Stimulated activated naive CD8-positive, alpha-beta T cell treated with anti-CD3 and anti-CD28 coated beads, Interleukin-15, amount 100 ng/mL, for 72 hours (primary cell): ENCODE results near the gene CUX1.
"Not testable (repeated sequence)": the region's sequence is repeated elsewhere in the genome, so short reads cannot be mapped to it uniquely, and the experiment has no call there.

Experiments
- ATAC-seq: fragments of 150-1000 bp; cut with Tn5 transposase; 2 replicates; pipeline ENCODE4 v1.10.0; 2021; ENCODE audit warnings: mild to moderate bottlenecking, moderate library complexity
- DNase-seq, 2 donors: peaks; one replicate each; pipeline ENCODE4 v3.0.0; 2021 to 2022
- H3K27ac Mint-ChIP-seq, 2 donors: one replicate each; pipeline ENCODE4 v1.8.0; 2022; ENCODE audit warnings: mild to moderate bottlenecking in 2 of 2, mixed read lengths in 2 of 2, moderate library complexity in 2 of 2
- H3K27me3 Mint-ChIP-seq: one replicate; pipeline ENCODE4 v1.8.0; 2022; ENCODE audit warnings: mixed read lengths
- H3K4me1 Mint-ChIP-seq: one replicate; pipeline ENCODE4 v1.8.0; 2022; ENCODE audit warnings: mild to moderate bottlenecking, mixed read lengths
- H3K4me3 Mint-ChIP-seq, 2 donors: one replicate each; pipeline ENCODE4 v1.8.0; 2022; ENCODE audit warnings: mild to moderate bottlenecking in 2 of 2, mixed read lengths in 2 of 2, moderate library complexity in 1 of 2
- H3K9me3 Mint-ChIP-seq, 2 donors: one replicate each; pipeline ENCODE4 v1.8.0; 2022; ENCODE audit warnings: mixed read lengths in 2 of 2

CUX1 gene

DNA sequence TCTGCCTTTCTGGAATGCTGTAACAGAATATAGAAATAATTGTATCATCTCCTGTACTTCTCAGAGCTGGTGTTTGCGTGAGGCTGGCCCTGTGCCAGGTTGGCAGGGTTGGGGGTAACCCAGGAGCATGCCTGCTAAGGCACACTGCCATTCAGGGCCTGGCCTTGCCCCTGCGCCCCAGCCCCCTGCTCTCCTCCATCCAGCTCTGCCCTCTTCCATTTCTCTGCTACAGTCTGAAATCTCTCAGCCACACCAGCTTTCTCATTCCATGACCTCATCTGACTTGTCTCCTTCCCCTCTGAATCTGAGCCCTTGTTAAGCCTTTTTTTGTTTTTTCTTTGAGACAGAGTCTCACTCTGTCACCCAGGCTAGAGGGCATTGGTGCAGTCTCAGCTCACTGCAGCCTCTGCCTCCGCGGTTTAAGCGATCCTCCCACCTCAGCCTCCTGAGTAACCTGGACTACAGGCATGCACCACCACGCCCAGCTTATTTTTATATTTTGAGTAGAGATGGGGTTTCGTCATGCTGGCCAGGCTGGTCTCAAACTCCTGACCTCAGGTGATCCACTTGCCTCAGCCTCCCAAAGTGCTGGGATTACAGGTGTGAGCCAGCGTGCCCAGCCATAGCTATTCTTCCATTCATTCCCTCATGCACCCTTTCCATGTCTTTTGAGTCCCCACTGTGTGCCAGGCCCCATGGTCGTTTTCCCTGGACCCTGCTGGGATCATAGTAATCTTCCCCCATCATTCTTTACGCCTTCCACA, 206.8 kb downstream of the CUX1 start:
- Mint-ChIP-seq H3K27ac (peak overlapping the region in 1 of 2 donors; percentile 49), H3K4me3 (no peak overlapping the region), H3K4me1 (peaks cover 34% of the 10 kb centered on the region), H3K9me3 (no peaks in the 10 kb centered on the region), H3K27me3 (no peaks in the 10 kb centered on the region)
- no peak for DNase-seq
- no peak for ATAC-seq

DNA sequence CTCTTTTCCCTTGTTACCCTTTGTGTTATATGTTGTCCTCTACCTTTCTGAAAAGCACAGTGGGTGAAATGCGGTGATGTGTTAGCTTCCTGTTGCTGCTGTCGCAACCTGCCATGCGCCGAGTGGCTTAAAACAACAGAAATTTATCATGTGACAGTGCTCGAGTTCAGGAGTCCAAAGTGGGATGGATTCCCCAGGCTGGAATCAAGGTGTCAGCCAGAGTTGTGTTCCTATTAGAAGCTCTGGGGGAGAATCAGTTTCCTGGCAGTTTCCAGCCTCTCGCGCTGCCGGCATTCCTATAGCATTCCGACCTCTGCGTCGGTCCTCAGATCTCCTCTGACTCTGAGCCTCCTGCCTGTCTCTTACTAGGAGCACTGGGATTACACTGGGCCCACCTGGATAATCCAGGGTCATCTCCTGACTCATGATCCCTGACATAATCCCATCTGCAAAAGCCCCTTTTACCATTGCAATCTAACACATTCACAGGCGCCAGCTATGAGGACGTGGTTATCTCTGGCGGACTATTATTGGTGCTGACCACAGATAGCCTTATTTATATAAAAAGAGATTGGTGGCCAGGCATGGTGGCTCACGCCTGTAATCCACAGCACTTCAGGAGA, 207.5 kb downstream of the CUX1 start:
- Mint-ChIP-seq H3K27me3 (no peaks in the 10 kb centered on the region), H3K9me3 (no peaks in the 10 kb centered on the region), H3K4me1 (peaks cover 34% of the 10 kb centered on the region), H3K27ac (peak overlapping the region in 1 of 2 donors; percentile 38), H3K4me3 (no peak overlapping the region)
- no peak for DNase-seq
- no peak for ATAC-seq

DNA sequence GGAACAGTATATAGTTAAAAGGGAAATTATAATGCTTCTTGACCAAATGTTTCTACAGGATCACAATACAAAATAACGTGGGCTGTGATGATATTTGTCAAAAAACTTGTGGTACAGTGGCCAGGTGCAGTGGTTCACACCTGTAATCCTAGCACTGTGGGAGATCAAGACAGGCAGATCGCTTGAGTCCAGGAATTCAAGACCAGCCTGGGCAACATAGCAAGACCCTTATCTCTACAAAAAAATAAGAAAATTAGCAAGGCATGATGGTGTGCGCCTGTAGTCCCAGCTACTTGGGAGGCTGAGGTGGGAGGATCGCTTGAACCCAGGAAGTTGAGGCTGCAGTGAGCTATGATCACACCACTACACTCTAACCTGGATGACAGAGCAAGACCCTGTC, 208.4 kb downstream of the CUX1 start:
- not testable (repeated sequence) for H3K27ac Mint-ChIP-seq, H3K9me3 Mint-ChIP-seq, ATAC-seq, DNase-seq, H3K4me3 Mint-ChIP-seq, H3K27me3 Mint-ChIP-seq
- H3K4me1 Mint-ChIP-seq = peaks cover 34% of the 10 kb centered on the region

DNA sequence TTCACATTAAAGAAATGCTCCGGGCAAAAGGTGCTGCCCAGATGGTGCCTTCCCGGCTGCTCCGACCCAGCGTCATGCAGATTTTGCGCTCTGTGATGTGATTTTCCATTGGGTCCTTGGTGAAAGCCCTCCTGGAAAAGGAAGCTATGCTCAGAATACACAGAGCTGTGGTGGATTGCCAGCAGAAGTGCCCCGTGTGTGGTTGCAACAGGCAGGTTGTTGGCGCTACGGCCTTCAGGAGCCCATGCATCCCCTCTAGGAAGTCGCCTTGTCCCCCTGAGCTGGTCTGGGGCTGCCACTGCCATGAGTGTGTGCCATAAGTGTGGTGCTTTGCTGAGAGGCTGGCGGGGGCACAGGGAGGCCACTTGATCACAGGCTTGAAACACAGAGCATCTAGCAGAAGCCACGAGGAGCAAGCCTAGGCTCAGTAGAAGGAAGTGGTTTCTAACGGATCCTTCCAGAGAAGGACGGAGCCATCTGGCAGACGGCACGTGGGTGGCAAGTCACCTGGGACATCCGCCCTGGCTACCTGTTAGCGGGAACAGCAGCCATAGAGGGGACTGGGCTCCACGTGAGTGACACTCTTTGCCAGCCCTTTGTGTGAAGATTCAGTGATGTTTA, 210.9 kb downstream of the CUX1 start:
- Mint-ChIP-seq H3K4me3 (peak overlapping the region in 1 of 2 donors; percentile 12), H3K9me3 (no peaks in the 10 kb centered on the region), H3K27ac (peak overlapping the region; percentile 63 to 78), H3K27me3 (no peaks in the 10 kb centered on the region), H3K4me1 (peaks cover 29% of the 10 kb centered on the region)
- peak in 1 of 2 donors; percentile 15 for DNase-seq
- peak; percentile 37 for ATAC-seq

DNA sequence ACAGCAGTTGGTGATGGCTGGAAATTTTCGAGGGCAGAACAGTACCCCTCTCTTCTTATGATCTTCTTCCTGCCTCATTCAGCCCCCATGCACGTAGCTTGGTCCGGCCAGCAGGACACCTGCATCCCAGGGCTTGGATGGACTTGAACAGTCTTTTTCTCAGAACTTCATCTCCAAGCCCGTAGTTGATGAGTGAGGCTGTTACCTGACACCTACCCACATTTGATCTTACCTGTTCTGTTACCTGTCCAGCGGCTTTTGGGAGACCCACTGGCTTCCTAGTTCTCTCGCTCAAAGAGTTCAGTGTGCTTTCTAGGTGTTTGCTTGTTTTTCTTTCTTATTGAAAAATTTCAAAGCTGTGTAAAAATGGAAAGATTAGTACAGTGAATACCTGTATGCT, 212.2 kb downstream of the CUX1 start:
- DNase-seq (no peak), ATAC-seq (no peak)
- Mint-ChIP-seq H3K4me3 (no peak overlapping the region), H3K4me1 (peaks cover 16% of the 10 kb centered on the region), H3K9me3 (no peaks in the 10 kb centered on the region), H3K27ac (no peak overlapping the region), H3K27me3 (no peaks in the 10 kb centered on the region)

DNA sequence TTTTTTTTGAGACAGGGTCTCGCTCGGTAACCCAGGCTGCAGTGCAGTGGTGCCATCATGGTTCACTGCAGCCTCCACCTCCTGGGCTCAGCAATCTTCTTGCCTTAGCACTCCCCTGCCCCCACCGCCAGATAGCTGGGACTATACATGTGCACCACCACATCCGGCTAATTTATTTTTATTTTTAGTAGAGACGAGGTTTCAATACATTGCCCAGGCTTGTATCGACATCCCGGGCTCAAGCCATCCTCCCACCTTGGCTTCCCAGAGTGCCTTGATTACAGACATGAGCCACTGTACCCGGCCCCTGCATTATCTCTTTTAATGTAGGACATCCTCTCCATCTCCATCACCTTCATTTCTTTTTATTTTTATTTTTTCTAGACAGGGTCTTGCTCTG, 213.3 kb downstream of the CUX1 start:
- Mint-ChIP-seq H3K9me3 (no peaks in the 10 kb centered on the region), H3K27ac (no peak overlapping the region), H3K4me3 (no peak overlapping the region), H3K4me1 (peaks cover 13% of the 10 kb centered on the region), H3K27me3 (no peaks in the 10 kb centered on the region)
- DNase-seq = no peak
- no peak for ATAC-seq

DNA sequence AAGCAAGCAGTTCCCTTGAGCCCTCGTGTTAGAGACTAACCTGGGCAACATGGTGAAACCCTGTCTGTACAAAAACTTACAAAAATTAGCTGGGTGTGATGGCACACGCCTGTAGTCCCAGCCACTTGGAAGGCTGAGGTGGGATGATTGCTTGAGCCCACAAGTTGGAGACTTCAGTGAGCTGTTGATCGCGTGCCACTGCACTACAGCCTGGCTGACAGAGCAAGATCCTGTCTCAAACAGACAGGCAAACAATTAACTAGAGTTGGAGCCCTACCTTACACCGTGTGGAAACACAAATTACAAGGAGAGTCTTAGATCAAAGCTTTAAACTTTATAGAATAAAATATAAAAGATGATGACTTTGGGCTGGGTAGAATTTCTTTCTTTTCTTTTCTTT, 219.5 kb downstream of the CUX1 start:
- Mint-ChIP-seq H3K27ac (no peak overlapping the region), H3K4me3 (no peak overlapping the region), H3K4me1 (no peaks in the 10 kb centered on the region), H3K27me3 (no peaks in the 10 kb centered on the region), H3K9me3 (no peaks in the 10 kb centered on the region)
- no peak for DNase-seq
- no peak for ATAC-seq

DNA sequence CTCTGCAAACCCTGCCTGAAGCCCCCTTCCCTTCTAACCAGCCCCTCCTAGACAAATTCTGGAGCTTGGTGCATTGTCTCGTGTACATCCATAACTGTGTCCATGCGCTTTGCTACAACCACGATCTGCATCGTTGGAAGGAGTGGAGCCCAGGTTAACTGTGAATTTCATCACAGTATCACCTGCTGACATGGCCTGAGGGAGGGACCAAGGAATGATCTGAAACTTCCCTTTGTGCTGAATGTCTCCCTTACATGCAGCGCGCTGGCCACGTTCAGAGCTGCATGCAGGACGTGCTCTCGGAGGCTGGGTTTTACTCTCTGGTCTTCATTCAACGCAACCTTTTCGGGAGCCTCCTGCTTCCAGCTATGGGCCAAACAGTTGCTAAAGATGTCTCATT, 222.3 kb downstream of the CUX1 start:
- no peaks in the 10 kb centered on the region for H3K9me3 Mint-ChIP-seq
- no peak for DNase-seq
- H3K27me3 Mint-ChIP-seq = no peaks in the 10 kb centered on the region
- no peak overlapping the region for H3K4me3 Mint-ChIP-seq
- H3K27ac Mint-ChIP-seq = no peak overlapping the region
- ATAC-seq = no peak
- peaks cover 18% of the 10 kb centered on the region for H3K4me1 Mint-ChIP-seq

DNA sequence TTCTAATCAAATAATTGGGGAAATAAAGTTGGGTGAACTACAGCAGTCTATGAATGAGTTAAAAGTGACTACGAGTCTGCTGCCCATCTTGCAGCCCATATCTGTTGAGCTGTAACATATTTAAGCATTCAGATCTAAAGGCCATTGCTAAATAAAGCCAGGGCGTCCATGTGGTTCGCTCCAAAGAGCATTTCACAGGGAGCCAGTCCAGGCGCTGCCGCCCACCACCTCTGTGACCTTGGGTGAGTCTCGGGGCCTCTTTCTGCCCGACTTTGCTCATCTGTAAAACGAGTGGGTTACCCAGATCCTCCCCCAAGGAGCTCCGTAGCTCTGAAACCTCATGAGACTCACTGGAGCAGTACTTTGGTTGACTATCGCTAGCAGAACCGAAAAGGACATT, 223.1 kb downstream of the CUX1 start:
- no peaks in the 10 kb centered on the region for H3K27me3 Mint-ChIP-seq
- DNase-seq = no peak
- peaks cover 26% of the 10 kb centered on the region for H3K4me1 Mint-ChIP-seq
- H3K4me3 Mint-ChIP-seq = no peak overlapping the region
- H3K27ac Mint-ChIP-seq = no peak overlapping the region
- ATAC-seq = no peak
- H3K9me3 Mint-ChIP-seq = no peaks in the 10 kb centered on the region

DNA sequence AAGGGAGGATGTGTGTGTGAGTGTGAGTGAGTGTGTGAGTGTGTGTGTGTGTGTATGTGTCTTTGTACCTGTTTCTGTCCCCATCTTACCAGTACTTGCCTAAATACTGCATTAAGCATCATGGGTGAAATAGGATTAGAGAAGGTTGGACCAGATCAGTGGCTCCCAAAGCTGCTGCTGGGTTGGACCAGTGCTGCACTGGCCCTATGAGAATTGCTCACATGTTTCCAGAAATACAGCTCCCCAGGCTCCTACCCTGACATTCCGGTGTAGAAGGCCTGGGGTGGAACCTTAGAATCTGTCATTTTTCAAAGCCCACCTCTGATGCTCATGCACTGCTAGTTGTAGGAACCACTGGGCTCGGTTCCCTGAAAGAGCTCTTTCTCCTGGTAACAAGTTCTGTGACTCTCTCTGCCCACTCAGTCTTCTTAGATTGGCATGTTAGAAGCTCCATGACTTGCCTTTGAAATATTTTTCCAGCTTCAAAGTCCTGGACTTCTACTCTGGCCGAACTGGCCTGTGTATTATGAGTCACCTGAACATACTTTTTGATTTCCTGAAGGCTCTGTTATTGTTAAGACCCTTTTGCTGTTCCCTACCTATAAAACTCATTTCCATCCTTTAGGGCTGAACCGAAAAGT, 224.7 kb downstream of the CUX1 start:
- ATAC-seq (no peak), DNase-seq (no peak)
- Mint-ChIP-seq H3K27me3 (no peaks in the 10 kb centered on the region), H3K4me3 (no peak overlapping the region), H3K9me3 (no peaks in the 10 kb centered on the region), H3K27ac (peak overlapping the region in 1 of 2 donors; percentile 42), H3K4me1 (peaks cover 26% of the 10 kb centered on the region)

DNA sequence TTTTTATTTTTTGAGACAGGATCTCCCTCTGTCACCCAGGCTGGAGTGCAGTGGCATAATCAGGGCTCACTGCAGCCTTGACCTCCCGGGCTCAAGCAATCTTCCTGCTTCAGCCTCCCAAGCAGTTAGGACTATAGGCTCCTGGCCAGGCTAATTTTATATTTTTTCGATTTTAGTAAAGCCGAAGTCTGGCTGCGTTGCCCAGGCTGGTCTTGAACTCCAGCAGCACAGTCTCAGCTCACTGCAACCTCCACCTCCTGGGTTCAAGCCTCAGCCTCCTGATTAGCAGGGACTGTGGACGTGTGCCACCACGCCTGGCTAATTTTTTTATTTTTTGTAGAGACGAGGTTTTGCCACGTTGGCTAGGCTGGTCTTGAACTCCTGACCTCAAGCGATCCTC, 225.4 kb downstream of the CUX1 start:
- H3K4me1 Mint-ChIP-seq = peaks cover 26% of the 10 kb centered on the region
- H3K4me3 Mint-ChIP-seq, H3K27me3 Mint-ChIP-seq, ATAC-seq, H3K27ac Mint-ChIP-seq, DNase-seq, H3K9me3 Mint-ChIP-seq: not testable (repeated sequence)

DNA sequence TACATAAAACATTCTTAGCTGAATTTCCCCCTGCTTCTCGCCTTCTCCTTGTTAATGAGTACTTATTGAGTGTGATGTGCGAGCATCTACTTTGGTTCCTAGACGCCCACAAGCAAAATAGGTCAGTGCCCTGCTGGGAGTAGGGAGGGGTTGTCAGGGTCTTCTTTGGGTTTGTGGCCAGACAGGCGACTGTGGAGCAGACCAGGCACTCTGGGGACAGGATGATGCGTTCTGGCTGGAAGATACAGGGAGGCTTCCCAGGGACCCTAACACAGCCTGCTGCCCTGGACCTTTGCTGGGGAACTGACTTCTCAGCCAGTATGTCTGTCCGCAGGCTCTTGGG, 227.2 kb downstream of the CUX1 start:
- DNase-seq = no peak
- Mint-ChIP-seq H3K9me3 (no peaks in the 10 kb centered on the region), H3K27me3 (no peaks in the 10 kb centered on the region), H3K4me3 (no peak overlapping the region), H3K4me1 (peaks cover 26% of the 10 kb centered on the region), H3K27ac (no peak overlapping the region)
- ATAC-seq = no peak

DNA sequence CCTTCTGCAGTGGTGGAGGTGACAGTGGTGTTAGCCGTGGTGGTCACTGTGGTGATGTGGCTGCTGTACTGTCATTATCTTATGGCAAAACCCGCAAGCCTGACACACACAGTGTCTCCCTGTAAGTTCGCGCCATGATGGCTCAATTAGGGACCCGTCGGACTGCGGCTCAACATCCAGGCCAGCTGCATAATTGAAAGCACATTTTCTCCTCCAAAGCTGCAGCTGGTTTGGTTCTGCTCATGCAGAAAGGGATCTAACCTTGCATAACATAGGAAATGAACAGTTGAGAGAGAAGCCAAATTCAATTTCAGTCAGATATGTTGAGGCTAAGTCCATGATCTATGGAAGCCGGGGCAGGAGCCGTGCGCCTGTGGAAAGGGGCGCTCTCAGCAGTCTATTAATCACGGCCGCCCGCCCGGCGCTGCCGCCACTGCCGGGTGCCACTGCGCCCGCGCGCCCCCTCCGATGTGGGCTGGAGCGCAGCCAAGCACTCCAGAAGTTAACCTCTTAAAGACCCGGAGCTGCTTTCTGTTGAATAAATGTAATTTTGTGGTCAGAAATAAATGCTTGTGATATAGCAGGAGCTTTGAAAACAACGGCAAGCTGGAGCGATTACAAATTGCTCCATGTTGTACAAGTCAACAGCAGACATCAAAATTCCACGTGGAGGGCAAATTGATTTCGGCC, 227.7 kb downstream of the CUX1 start:
- Mint-ChIP-seq H3K4me1 (peaks cover 26% of the 10 kb centered on the region), H3K27me3 (no peaks in the 10 kb centered on the region), H3K27ac (no peak overlapping the region), H3K4me3 (no peak overlapping the region), H3K9me3 (no peaks in the 10 kb centered on the region)
- ATAC-seq (no peak), DNase-seq (no peak)

DNA sequence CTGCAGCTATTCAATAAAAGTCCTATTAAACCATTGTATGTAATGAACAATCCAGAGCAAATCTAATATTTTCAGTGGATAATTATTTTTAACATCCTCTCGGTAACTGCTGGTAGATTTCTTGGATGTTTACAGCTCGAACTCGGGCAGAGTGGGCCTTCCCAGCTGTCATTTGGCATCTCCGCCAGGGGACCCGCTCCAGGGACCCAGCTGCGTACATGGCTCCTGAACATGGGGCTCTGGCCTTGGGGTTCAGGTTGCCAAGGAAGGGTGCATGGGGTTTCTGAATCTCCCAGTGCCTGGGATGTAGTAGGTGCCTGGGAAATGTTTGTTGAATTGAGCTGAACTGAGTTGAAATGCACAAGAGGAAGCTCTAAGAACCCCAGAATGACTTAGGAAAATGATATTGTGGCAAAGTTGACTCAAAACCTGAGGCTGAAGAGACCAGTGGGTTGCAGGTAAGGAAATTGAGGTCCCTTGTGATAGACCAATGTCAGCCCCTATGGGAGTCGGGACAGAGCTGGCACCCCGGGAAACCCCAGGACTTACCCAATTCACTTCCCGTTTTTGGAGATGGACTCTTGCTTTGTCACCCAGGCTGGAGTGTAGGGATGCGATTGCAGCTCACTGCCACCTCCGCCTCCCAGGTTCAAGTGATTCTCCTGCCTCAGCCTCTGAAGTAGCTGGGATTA, 228.4 kb downstream of the CUX1 start:
- H3K4me3 Mint-ChIP-seq = no peak overlapping the region

More for the DNA sequence above, 228.4 kb downstream of the CUX1 start:
- Mint-ChIP-seq H3K4me1 (peaks cover 26% of the 10 kb centered on the region), H3K9me3 (no peaks in the 10 kb centered on the region), H3K27me3 (no peaks in the 10 kb centered on the region), H3K27ac (no peak overlapping the region)
- DNase-seq = no peak
- no peak for ATAC-seq
